Effector memory CD8-positive, alpha-beta T cell (primary cell): ENCODE measurements around the gene HECTD4.
"Not testable (repeated sequence)": the region's sequence is repeated elsewhere in the genome, so short reads cannot be mapped to it uniquely, and the experiment has no call there.

Source experiments
- ATAC-seq: fragments of 150-1000 bp; cut with Tn5 transposase; replicated peaks from 2 replicates; pipeline ENCODE4 v1.10.0; 2021; ENCODE audit warnings: mild to moderate bottlenecking, moderate library complexity
- DNase-seq, 3 experiments: peaks; one replicate each; pipeline ENCODE4 v3.0.0; 2021
- H3K27ac Mint-ChIP-seq, 2 donors: one replicate each; pipeline ENCODE4 v1.8.0; 2022; ENCODE audit warnings: mild to moderate bottlenecking in 2 of 2, mixed read lengths in 2 of 2, moderate library complexity in 2 of 2
- H3K27me3 Mint-ChIP-seq, 2 donors: one replicate each; pipeline ENCODE4 v1.8.0; 2022; ENCODE audit warnings: mixed read lengths in 2 of 2
- H3K36me3 Mint-ChIP-seq: one replicate; pipeline ENCODE4 v1.8.0; 2022; ENCODE audit warnings: mild to moderate bottlenecking, moderate library complexity, mixed read lengths; ENCODE audit not compliant: insufficient read depth
- H3K4me1 Mint-ChIP-seq, 2 donors: one replicate each; pipeline ENCODE4 v1.8.0; 2022; ENCODE audit warnings: low read depth in 2 of 2, mixed read lengths in 2 of 2
- H3K4me3 Mint-ChIP-seq, 2 donors: one replicate each; pipeline ENCODE4 v1.8.0; 2022; ENCODE audit warnings: mild to moderate bottlenecking in 2 of 2, mixed read lengths in 2 of 2, moderate library complexity in 2 of 2
- H3K9me3 Mint-ChIP-seq, 2 donors: one replicate each; pipeline ENCODE4 v1.8.0; 2022; ENCODE audit warnings: mixed read lengths in 2 of 2

Gene HECTD4

GRCh38 chr12:112162241-112162790 lies 219.9 kb downstream of the HECTD4 start:
- Mint-ChIP-seq H3K27ac (peak overlapping the region; percentile 58 to 78), H3K27me3 (no peaks in the 10 kb centered on the region), H3K9me3 (peaks cover 3 to 10% of the 10 kb centered on the region in 2 donors), H3K36me3 (peaks cover 2% of the 10 kb centered on the region), H3K4me3 (no peak overlapping the region), H3K4me1 (peaks cover 17 to 21% of the 10 kb centered on the region in 2 donors)
- ATAC-seq (no peak), DNase-seq (no peak)

- no peaks in the 10 kb centered on the region for H3K27me3 Mint-ChIP-seq
- H3K9me3 Mint-ChIP-seq: peaks cover 7 to 16% of the 10 kb centered on the region in 2 donors
- peak overlapping the region; percentile 78 to 91 for H3K27ac Mint-ChIP-seq
- peaks cover 17 to 21% of the 10 kb centered on the region in 2 donors for H3K4me1 Mint-ChIP-seq
- ATAC-seq (no peak), DNase-seq (no peak)
- H3K4me3 Mint-ChIP-seq: no peak overlapping the region
- H3K36me3 Mint-ChIP-seq: no peaks in the 10 kb centered on the region
Observed at GRCh38 chr12:112161711-112162110, 220.5 kb downstream of the HECTD4 start.

GRCh38 chr12:112160611-112161010 lies 221.6 kb downstream of the HECTD4 start:
- Mint-ChIP-seq H3K36me3 (peaks cover 3% of the 10 kb centered on the region), H3K4me3 (no peak overlapping the region), H3K4me1 (peaks cover 21 to 22% of the 10 kb centered on the region in 2 donors), H3K9me3 (peaks cover 10 to 18% of the 10 kb centered on the region in 2 donors), H3K27me3 (no peaks in the 10 kb centered on the region), H3K27ac (peak overlapping the region; percentile 91)
- DNase-seq: no peak
- no peak for ATAC-seq

GRCh38 chr12:112159146-112159541 lies 223.1 kb downstream of the HECTD4 start:
- H3K4me3 Mint-ChIP-seq: peak overlapping the region; percentile 61 to 72
- peaks cover 9% of the 10 kb centered on the region for H3K36me3 Mint-ChIP-seq
- peaks cover 10 to 18% of the 10 kb centered on the region in 2 donors for H3K9me3 Mint-ChIP-seq
- DNase-seq (no peak), ATAC-seq (no peak)
- peak overlapping the region; percentile 71 to 91 for H3K27ac Mint-ChIP-seq
- H3K4me1 Mint-ChIP-seq: peaks cover 21 to 22% of the 10 kb centered on the region in 2 donors
- H3K27me3 Mint-ChIP-seq: no peaks in the 10 kb centered on the region

- Mint-ChIP-seq H3K36me3 (peaks cover 11% of the 10 kb centered on the region), H3K4me1 (peaks cover 21 to 22% of the 10 kb centered on the region in 2 donors), H3K9me3 (peaks cover 10 to 18% of the 10 kb centered on the region in 2 donors), H3K27ac (peak overlapping the region; percentile 71 to 91), H3K4me3 (peak overlapping the region; percentile 61 to 72)
- not testable (repeated sequence) for H3K27me3 Mint-ChIP-seq
- ATAC-seq (peak; percentile 66), DNase-seq (peak; percentile 17 to 37 (median 18))
Observed at GRCh38 chr12:112158461-112159145, 223.6 kb downstream of the HECTD4 start.

- Mint-ChIP-seq H3K36me3 (peaks cover 57% of the 10 kb centered on the region), H3K4me1 (peaks cover 14 to 16% of the 10 kb centered on the region in 2 donors), H3K9me3 (peaks cover 10 to 18% of the 10 kb centered on the region in 2 donors), H3K4me3 (no peak overlapping the region), H3K27me3 (no peaks in the 10 kb centered on the region), H3K27ac (peak overlapping the region; percentile 76 to 86)
- ATAC-seq: no peak
- no peak for DNase-seq
Observed at GRCh38 chr12:112153893-112154219, 228.4 kb downstream of the HECTD4 start.

GRCh38 chr12:112153181-112153892 lies 228.9 kb downstream of the HECTD4 start:
- peaks cover 63% of the 10 kb centered on the region for H3K36me3 Mint-ChIP-seq
- no peaks in the 10 kb centered on the region for H3K27me3 Mint-ChIP-seq
- DNase-seq (no peak), ATAC-seq (no peak)
- H3K9me3 Mint-ChIP-seq: peaks cover 10 to 16% of the 10 kb centered on the region in 2 donors
- H3K4me3 Mint-ChIP-seq: no peak overlapping the region
- peak overlapping the region; percentile 76 to 86 for H3K27ac Mint-ChIP-seq
- peaks cover 8 to 11% of the 10 kb centered on the region in 2 donors for H3K4me1 Mint-ChIP-seq

GRCh38 chr12:112151766-112152541 lies 230.3 kb downstream of the HECTD4 start:
- DNase-seq (no peak), ATAC-seq (no peak)
- H3K4me3 Mint-ChIP-seq: no peak overlapping the region
- H3K36me3 Mint-ChIP-seq: peaks cover 73% of the 10 kb centered on the region
- peak overlapping the region; percentile 79 to 86 for H3K27ac Mint-ChIP-seq
- H3K27me3 Mint-ChIP-seq: no peaks in the 10 kb centered on the region
- peaks cover 0 to 5% of the 10 kb centered on the region in 2 donors for H3K4me1 Mint-ChIP-seq
- H3K9me3 Mint-ChIP-seq: peaks cover 4 to 5% of the 10 kb centered on the region in 2 donors

GRCh38 chr12:112149596-112149995 lies 232.6 kb downstream of the HECTD4 start:
- Mint-ChIP-seq H3K27ac (peak overlapping the region in 1 of 2 donors; percentile 23), H3K9me3 (no peaks in the 10 kb centered on the region), H3K4me3 (no peak overlapping the region), H3K4me1 (no peaks in the 10 kb centered on the region), H3K27me3 (no peaks in the 10 kb centered on the region), H3K36me3 (peaks cover 86% of the 10 kb centered on the region)
- ATAC-seq (no peak), DNase-seq (no peak)

- no peak for DNase-seq
- Mint-ChIP-seq H3K4me1 (no peaks in the 10 kb centered on the region), H3K4me3 (no peak overlapping the region), H3K36me3 (peaks cover 95% of the 10 kb centered on the region), H3K9me3 (no peaks in the 10 kb centered on the region), H3K27me3 (no peaks in the 10 kb centered on the region), H3K27ac (peak overlapping the region in 1 of 2 donors; percentile 60)
- no peak for ATAC-seq
Observed at GRCh38 chr12:112148031-112148513, 234.2 kb downstream of the HECTD4 start.

- Mint-ChIP-seq H3K4me1 (no peaks in the 10 kb centered on the region), H3K36me3 (peaks cover 95% of the 10 kb centered on the region), H3K4me3 (no peak overlapping the region), H3K27ac (peak overlapping the region in 1 of 2 donors; percentile 30), H3K27me3 (no peaks in the 10 kb centered on the region), H3K9me3 (no peaks in the 10 kb centered on the region)
- no peak for DNase-seq
- ATAC-seq: no peak
Observed at GRCh38 chr12:112146123-112146522, 236.1 kb downstream of the HECTD4 start.

GRCh38 chr12:112140728-112141127 lies 241.5 kb downstream of the HECTD4 start:
- no peak overlapping the region for H3K4me3 Mint-ChIP-seq
- peak overlapping the region; percentile 74 to 75 for H3K27ac Mint-ChIP-seq
- DNase-seq: no peak
- H3K4me1 Mint-ChIP-seq: no peaks in the 10 kb centered on the region
- H3K27me3 Mint-ChIP-seq: no peaks in the 10 kb centered on the region
- H3K36me3 Mint-ChIP-seq: peaks cover 82% of the 10 kb centered on the region
- ATAC-seq: no peak
- no peaks in the 10 kb centered on the region for H3K9me3 Mint-ChIP-seq

GRCh38 chr12:112134731-112135130 lies 247.5 kb downstream of the HECTD4 start:
- H3K27ac Mint-ChIP-seq: no peak overlapping the region
- peaks cover 51% of the 10 kb centered on the region for H3K36me3 Mint-ChIP-seq
- H3K4me1 Mint-ChIP-seq: peaks cover 12 to 27% of the 10 kb centered on the region in 2 donors
- DNase-seq (no peak), ATAC-seq (no peak)
- H3K9me3 Mint-ChIP-seq: no peaks in the 10 kb centered on the region
- no peak overlapping the region for H3K4me3 Mint-ChIP-seq
- H3K27me3 Mint-ChIP-seq: no peaks in the 10 kb centered on the region
